GM15510 (cell line): ENCODE measurements around the gene RPP25L.

Source experiments
- POLR2A ChIP-seq: IDR thresholded peaks from 3 replicates; pipeline ENCODE4 v1.6.1; 2011; ENCODE audit warnings: borderline replicate concordance; ENCODE audit not compliant: insufficient read length; ENCODE audit errors: extremely low read depth

Gene RPP25L

DNA sequence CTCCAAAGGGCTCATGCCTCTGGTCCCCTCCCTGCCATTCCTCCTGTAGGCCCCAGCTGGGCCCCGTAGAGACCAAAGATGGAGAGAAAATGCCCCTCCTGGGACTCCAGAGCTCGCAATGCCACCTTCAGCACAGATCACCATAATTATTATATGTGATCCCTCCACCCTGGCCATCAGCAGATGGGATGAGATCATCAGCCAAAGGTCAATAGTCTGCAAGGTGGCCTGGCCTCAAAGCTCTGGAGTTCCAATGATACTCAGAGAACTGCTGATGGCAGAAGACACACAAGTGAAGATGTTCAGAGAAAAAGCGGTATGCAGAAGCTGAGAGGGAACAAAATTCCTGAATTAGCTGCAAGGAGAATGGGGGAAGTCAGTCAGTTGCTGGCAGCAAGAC, 5.0 kb downstream of the RPP25L start:
- no peak for TF ChIP-seq POLR2A

DNA sequence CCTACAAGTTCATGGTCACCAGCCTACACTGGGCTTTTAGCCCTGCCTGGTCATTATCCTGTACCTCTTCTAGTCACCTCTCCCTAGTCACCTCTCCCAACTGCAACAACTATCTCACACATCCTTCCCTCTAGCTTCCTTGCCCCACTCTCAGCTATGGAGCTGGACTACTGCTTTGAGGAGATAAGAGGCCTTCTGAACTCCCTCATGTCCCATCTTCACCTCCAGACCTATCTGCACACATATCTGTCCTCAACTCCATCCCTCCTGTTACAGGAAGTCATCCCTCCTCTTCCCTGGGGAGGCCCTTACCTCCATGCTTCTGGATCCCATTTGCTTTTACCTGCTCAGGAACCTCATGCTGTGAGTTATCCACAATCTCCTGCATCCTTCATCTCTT, 5.7 kb downstream of the RPP25L start:
- TF ChIP-seq POLR2A: no peak

DNA sequence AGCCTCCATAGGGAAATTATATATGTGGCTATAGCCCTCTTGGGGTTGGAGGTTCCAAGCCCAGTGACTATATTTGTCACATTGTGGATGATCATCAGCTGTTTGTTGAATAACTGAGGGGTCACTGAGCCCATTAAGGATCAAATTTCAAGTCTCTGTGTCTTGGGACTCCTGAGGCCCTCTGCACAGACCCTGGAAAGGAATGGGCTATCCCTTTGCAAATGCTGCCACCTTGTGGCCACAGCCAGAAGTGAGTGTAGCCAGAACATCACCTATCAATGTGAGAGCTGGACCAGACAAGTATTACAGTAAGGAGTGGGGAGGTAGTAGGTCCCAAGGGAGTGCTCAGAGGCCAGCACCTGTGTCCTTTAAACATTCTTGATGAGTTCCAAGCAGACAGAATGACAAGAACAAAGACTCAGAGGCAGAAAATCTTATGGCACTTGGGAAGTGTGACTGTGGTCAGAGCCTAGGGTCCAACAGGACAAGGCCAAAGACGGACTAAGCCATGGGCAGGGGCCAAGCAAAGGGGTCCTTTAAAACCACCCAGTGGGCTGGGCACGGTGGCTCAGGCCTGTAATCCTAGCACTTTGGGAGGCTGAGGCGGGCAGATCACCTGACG, 8.2 kb downstream of the RPP25L start:
- no peak for TF ChIP-seq POLR2A

DNA sequence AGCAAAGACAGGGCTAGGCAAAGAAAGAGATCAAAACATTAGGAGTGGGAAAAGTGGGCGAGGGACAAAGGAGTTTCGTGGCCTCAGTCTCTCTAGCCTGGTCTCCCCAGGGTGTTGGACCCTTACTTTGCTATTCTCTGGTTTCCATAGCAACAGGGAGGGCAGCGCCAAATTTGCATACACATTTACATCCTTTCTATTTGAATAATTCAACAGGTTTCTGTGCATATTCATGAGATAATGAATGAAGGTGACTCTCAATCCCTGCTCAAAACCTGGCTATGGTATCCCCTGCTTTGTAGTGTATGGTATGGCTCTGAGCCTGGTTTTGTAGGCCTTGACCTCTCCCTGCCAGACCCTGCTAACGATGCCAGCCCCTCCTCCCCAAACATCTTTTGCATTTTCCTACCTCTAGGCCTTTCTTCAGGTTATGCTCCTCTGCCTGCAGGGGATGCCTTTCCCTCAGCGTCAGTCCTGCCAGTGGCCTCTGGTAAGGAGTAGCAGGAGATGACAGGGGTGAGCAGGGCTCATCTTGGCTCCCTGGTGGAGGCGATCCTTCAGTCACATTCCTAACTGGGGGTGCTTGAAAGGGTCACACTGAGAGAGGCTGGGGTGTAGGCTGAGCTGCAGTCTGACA, 9.8 kb downstream of the RPP25L start:
- TF ChIP-seq POLR2A: no peak

GRCh38 chr9:34600908-34601307, 11.0 kb downstream of the RPP25L start:
- TF ChIP-seq POLR2A: no peak

DNA sequence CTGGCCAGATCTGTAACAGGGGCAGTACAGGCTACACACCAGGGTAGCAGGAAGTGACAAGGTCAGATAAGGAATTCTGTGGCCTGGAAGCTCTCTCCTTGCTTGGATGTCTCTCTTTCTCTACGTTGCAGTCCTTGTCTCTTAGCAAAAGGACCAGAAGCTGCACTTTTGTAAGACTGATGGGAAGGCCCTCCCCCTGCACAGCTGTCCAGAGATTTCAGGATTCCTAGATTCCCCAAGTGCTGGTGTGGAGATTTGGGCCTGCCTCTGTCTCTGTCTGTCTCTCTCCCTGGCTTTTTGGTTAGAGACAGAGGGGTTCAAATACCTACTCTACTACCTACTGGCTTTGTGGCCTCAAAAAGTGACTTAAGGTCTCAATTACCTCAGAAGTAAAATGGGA, 12.4 kb downstream of the RPP25L start:
- TF ChIP-seq POLR2A: no peak

DNA sequence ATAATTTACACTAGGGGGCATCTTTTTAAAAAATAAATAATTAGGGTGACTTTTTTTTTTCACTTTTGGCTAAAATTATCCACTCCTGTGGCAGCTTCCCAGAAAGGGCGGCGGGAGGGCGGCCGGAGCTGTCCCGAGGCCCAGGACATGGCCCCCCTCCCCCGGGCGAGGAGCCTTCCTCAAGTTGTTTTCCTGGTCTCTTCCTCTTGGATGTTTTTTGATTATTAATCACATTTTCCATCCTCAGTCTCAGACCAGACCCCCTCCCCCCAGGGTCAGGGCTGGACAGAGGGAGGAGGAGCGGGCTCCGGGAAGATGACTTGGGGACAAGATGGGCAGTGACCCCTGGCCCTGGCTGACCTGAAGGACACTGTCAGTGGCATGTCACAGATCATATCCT, 17.7 kb downstream of the RPP25L start:
- no peak for TF ChIP-seq POLR2A

- no peak for TF ChIP-seq POLR2A
These were observed 18.8 kb downstream of the RPP25L start for GRCh38 chr9:34592895-34593601.

GRCh38 chr9:34591917-34592866, 19.7 kb downstream of the RPP25L start:
- TF ChIP-seq POLR2A: no peak

DNA sequence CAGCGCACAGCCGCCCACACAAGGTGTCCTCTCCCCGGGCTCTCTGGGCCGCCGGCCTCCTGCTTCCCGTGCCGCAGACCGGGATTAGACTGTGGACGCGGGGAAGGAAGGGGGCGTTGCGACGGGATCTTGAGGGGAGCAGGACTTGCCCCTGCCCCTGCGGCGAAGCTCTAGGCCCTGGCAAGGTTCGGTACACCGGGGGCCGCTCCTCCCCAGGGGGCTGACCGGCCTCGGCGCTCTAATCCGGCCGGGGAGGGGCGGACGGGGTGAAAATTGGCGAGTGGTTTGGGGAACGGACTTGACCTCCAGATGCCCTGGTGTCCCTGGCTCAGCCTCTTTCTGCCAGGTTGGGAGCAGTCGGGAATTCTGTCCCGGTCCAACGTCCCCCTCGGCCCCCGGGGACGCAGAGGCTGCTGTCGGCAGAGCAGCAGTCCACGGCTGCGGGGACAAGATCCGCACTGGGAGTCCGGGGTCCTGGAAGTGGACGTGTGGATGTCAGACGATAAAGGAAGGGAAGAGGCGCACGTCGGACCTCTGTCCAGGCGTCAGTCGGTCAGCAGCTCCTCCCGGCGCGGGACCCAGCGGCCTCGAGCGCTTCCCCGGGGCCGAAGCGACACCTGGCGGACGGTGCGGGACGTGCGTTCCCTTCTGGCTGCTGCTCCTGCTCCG, 20.5 kb downstream of the RPP25L start:
- TF ChIP-seq POLR2A: no peak

- TF ChIP-seq POLR2A: no peak
These were observed 21.3 kb downstream of the RPP25L start for GRCh38 chr9:34590381-34591247.

DNA sequence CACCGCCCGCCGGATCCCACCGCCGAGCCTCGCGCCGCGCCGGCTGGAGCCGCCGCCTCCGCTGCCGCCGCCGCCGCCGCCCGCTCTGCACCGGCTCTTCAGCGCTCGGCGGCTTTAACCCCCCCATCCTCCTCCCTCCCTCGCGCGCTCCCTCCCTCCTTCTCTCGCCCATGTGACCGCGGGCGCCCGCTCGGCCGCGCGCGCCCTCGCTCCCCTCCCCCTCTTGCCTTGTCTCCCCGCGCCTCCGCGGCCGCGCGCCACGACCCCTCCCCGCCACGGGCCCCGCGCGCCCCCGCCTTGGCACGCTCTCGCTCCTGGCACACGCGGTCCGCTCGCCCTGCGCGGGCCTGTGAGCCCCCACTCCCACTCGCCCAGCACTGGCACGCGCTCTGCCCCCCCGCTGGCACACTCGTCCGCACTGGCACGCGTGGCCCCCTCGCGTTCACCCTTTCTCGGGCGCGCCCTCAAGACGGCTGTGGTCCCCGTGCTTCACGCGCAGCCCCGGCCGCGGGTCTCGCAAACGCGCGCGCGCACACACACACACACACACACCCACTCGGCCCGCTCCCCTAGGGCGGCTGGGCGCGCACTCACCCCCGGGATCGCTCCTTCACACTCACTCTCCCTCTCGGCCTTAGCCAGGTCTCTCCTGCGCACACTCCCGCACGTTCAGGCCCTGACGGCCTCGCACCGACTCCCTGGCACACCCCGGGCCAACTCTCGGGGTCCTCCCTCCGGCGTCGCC, 22.1 kb downstream of the RPP25L start, which contains the start of gene CNTFR:
Gene CNTFR (minus strand): TSS at position 89 of the 745 bp plus-strand sequence. CDS start 20,743 bp downstream, outside the sequence.
- TF ChIP-seq POLR2A: no peak
